Right lobe of liver (tissue), 4 donors: ENCODE measurements around the gene OARD1.

Experiments used
- CTCF ChIP-seq, 4 donors: fragments of 200-600 bp in 3 of 4; fragments of 450-650 bp in 1 of 4; IDR thresholded peaks; one replicate each; pipeline versions ENCODE4 v1.5.1 to v1.8.0; 2016 to 2022; ENCODE audit warnings: antibody characterized with exemption in 4 of 4, mild to moderate bottlenecking in 2 of 4
- POLR2A ChIP-seq: fragments of 450-650 bp; IDR thresholded peaks from one replicate; pipeline ENCODE4 v1.6.1; 2017; ENCODE audit warnings: antibody characterized with exemption, mild to moderate bottlenecking
- donor health status: DM: no; HTN: no; CAD: no.
- donor health status: DM: no; HTN: no; CAD: no.
- donor health status: DM: no; HTN: yes; CAD: no.

GRCh38 chr6:41055149-41055548 lies 17.0 kb downstream of the OARD1 start:
- TF ChIP-seq CTCF (IDR thresholded peaks at IDR 0.05) (no peak), POLR2A (no peak)
